Measurements from ENCODE around the gene PDCD6IP.

DNA sequence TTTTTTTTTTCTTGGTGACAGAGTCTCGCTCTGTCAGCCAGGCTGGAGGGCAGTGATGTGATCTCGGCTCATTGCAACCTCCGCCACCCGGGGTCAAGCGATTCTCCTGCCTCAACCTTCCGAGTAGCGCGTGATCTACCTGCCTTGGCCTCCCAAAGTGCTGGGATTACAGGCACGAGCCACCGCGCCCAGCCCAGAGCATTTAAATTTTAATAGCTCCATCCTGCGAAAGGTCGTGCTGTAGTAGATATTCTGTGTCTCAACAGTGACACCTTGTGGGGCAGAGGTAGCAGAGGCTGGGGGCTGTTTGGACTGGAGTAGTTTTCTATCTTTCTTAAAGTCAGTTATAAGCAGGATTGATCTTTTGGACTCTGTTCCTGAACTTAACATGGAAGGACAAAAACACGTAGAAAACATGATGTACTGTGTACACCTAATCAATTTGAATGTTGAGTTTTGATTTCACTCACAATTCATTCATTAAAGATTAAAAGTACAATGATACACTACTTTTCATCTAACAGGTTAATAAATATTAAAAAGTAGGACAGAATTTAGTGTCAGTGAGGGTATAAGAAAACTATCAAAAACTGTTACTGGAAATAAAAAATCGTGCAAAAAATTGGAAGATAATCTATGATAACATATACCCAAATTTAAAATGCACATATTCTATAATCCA, 11.0 kb upstream of the PDCD6IP start:
- TF ChIP-seq POLR2A (IDR thresholded peaks at IDR 0.05), result no peak
- TF ChIP-seq, protein P1, sequence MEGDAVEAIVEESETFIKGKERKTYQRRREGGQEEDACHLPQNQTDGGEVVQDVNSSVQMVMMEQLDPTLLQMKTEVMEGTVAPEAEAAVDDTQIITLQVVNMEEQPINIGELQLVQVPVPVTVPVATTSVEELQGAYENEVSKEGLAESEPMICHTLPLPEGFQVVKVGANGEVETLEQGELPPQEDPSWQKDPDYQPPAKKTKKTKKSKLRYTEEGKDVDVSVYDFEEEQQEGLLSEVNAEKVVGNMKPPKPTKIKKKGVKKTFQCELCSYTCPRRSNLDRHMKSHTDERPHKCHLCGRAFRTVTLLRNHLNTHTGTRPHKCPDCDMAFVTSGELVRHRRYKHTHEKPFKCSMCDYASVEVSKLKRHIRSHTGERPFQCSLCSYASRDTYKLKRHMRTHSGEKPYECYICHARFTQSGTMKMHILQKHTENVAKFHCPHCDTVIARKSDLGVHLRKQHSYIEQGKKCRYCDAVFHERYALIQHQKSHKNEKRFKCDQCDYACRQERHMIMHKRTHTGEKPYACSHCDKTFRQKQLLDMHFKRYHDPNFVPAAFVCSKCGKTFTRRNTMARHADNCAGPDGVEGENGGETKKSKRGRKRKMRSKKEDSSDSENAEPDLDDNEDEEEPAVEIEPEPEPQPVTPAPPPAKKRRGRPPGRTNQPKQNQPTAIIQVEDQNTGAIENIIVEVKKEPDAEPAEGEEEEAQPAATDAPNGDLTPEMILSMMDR (IDR thresholded peaks at IDR 0.05), result peak; percentile 64 to 83 (median 76)
